ENCODE results near the gene OR51D1.

The OR51D1 gene

GRCh38 chr11:4645974-4646373, 8.7 kb downstream of the OR51D1 start:
- no peak for DNase-seq (ENCODE audit: low read depth in 2 of 2)

DNA sequence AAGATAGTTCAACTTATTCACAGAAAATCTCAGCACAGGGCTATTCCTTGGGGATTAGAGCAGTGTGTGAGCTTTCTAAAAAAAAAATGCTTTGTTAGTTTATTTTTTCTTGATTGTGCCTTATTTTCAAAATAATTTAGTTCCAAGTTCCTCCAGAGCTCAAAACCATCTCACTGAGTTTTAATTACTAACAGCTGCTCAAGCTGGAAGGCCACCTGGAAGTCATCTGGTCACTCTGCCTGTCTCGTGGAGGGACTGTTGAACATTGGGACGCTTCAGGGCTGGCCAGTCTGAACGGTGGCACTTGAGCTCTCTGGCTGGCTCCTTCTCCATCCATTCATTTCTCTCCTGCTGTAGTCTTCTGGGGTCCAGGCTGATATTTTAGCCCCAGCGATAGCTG, 10.5 kb downstream of the OR51D1 start:
- no peak for DNase-seq (ENCODE audit: low read depth in 2 of 2)

DNA sequence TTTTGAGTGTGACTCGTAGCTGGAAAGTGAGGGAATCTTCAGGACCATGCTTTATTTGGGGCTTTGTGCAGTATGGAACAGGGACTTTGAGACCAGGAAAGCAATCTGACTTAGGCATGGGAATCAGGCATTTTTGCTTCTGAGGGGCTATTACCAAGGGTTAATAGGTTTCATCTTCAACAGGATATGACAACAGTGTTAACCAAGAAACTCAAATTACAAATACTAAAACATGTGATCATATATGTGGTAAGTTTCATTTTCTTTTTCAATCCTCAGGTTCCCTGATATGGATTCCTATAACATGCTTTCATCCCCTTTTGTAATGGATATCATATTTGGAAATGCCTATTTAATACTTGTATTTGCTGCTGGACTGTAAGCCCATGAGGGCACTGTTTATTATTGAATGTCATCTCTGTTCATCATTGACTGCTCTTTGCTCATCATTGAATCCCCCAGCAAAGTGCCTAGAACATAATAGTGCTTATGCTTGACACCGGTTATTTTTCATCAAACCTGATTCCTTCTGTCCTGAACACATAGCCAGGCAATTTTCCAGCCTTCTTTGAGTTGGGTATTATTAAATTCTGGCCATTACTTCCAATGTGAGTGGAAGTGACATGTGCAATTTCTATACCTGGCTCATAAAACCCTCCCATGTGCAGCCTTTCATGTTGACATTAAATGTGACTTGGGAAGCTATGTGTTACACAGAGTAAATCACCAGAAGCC, 17.5 kb downstream of the OR51D1 start:
- no peak for DNase-seq (ENCODE audit: low read depth in 2 of 2)

DNA sequence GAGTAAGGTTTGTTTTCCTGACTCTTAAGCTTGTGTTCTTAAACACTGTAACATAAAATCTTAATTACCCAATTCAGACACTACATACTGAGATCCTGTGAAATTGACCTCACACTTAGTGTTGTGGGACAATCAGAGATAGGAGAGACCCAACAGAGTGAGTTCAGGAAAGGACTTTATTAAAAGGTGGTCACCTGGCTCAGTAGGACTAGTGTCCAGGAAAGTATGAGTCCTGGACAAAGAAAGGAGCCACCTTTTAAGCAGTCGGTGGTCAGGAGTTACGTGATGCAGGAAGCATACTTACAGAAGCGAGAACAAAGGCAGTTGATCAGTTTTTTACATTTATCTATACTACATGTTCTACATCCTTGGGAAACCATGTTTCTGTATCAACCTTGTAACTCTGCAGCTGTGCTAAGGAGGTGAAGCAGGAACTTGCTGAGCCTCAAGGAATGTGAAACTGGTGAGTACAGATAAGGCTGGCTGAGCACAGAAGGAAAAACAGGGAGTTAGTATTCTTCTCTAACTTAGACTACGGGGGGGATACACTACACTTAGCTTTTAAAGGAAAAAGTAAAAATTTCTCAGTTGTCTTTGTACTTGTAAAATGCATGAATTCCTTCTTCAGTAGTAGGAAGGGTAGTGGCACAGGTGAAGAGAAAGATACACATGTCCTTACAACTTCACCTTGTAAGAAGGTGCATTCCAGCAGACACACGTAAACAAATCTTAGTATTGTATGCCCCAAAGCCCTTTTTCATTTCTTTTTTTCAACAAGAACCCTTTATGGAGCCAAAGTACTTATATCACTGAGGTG, 21.6 kb downstream of the OR51D1 start:
- no peak for DNase-seq (ENCODE audit: low read depth in 2 of 2)

GRCh38 chr11:4662876-4663275, 25.6 kb downstream of the OR51D1 start:
- no peak for DNase-seq (ENCODE audit: low read depth in 2 of 2)

DNA sequence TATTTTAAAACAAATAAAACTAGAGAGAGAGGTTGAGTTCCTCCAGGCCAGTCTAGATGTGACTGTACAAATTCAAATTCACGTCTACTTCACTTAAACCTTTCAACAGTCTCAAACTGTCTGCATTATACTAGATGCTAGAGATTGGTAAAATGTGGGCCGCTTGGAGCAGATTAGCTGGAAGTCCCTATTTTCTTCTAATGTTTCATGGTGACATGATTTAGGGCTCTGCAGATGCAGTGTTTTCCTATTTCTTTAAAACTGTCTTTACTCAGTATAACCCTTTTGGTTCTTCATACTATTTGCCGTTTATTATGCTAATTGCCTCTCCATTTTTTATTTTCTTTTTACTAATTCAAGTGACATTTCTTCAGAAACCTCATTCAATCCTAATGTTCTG, 26.9 kb downstream of the OR51D1 start:
- no peak for DNase-seq (ENCODE audit: low read depth in 2 of 2)

DNA sequence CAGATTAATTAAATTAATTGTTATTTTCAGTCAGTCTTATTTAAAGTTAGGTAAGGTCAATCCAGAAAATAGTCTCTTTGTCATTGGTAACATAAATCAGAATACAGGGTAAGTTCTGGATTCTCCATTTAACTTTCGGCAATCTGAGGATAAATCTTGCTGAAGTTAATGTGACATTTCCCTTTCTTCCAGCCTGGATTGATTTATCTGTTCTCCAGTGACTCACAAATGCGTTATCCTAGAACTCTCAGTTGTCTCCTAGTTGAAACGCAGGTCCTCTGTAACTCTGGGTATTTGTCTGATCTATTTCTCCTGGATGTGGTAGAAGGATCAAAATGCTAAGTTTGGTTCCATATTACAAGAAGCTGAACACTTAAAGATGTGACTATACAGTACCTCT, 27.5 kb downstream of the OR51D1 start:
- DNase-seq (ENCODE audit: low read depth in 2 of 2): no peak

DNA sequence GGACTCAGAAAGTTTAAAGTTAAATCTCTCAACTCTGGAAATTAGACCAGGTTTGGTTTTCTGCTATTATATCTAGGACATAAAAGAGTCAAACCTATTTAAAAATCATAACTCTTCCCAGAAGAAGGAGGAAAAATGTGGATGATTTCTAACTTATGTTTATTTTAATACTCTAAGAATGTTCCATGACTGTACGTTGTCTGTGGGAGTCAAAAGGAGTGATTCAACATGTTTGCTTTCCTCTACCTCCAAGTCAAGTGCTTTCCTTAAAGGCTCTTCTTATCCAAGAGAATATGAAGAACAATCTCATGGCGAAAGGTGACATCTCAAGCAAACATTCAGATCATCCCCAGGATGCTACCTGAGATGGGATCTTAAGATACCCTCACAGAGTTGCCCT, 28.1 kb downstream of the OR51D1 start:
- DNase-seq (ENCODE audit: low read depth in 2 of 2): no peak

DNA sequence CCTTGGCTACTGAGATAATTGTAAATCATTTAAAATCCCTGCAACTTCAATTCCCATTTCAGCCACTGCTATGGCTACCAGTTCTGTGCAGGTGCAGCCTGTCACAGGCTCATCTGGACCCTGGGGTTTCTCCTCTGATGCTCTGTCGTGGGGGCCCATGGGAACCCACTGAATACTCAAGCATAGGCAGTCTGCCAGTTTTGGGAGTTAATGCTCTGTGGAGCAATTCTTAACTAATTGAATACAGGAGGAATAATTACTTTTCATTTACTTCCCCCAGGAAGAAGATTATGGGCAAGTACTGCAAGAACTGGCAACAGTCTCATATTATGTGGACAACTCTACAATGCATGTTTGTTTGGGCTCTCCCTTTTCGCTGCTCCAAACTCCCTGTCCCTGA, 34.5 kb downstream of the OR51D1 start:
- DNase-seq (ENCODE audit: low read depth in 2 of 2): no peak

GRCh38 chr11:4672470-4672869, 35.2 kb downstream of the OR51D1 start:
- peak in 1 of 2 experiments; percentile 11 for DNase-seq (ENCODE audit: low read depth in 2 of 2)

DNA sequence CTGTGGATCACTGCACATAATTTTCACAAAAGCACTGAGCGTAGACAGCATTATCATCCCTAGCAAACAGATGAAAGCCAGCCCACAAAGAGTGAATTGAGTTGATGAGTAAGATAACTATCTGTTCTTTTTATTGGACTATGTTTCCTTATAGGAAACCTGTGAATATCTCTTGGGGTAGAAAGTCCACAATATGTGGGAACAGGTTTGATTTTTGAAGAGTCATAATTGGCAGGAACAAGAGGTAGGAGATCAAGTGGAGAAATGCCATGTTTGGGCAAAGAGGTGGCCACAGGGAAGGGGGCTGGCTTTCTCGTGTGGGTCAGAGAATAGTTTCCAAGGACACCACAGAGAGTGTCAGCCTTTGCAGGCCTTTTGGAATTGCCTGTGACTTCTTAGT, 36.5 kb downstream of the OR51D1 start:
- DNase-seq (ENCODE audit: low read depth in 2 of 2): no peak

DNA sequence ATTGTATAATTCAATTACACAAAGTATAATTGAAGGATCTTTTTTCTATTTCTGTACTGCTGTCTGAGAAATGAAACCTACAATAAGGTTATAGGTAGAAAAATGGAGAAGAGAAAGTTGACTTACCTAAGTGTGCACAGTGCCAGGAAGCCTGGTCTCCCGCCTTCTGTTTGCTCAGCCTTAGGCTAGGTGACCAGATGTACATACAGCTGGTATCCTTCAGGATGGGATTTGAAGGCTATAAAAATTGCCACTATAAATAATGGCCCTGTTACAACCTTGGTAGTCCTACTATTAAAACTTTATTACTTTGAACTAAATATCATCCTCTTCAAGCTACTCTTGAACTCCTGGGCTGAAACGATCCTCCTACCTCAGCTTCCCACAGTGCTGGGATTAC, 40.7 kb downstream of the OR51D1 start:
- no peak for DNase-seq (ENCODE audit: low read depth in 2 of 2)

DNA sequence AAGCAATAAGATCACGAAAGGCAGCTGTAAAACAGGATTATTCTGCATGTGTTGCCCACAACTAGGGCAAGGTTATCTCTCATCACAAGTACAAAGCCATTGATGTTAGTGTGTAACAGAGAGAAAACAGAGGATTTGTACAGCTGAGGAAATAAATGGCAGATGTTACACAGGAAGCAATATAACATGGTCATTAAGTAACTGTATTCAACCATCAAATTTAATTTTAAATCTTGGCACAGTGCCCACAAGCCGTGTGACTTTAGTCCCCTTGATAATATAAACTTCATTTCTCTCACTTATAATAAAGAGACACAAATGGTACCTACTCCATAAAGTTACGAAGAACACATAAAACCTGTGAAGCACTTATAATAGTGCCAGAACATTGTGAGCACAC, 43.1 kb downstream of the OR51D1 start:
- DNase-seq (ENCODE audit: low read depth in 2 of 2): no peak

- peak; percentile 7 to 20 for DNase-seq (ENCODE audit: low read depth in 2 of 2)
These were observed 45.5 kb downstream of the OR51D1 start for GRCh38 chr11:4682623-4683419.

DNA sequence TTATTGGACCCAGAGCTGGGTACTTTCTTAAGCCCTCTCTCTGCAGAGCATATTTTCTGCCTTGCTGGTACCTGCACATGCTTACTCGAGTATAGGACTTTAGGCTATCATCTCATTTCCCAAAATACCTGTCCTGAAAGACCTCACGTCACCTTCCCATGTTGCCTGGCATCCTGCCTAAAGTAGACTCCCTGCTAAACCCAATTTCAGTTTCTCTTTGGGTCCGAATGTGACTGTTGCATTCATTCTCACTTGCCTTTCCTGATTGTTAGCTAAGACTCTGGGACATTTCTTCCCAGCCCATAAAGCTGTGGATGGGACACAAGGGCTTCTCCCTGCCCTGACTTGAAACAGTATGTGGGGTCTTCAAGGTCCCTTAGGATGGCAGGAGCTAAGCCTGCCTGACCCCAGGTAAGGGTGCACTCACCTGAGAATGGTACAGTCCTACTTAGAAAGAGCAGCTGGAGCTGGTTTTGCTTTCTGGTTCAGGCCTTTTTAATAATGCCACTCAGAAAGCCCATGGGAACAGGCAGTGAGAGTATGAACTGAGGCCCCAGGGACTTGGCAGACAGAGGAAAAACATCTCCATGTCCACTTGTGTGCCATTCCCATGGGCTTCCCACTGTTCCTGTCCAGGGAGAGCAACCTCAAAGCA, 47.5 kb downstream of the OR51D1 start:
- no peak for DNase-seq (ENCODE audit: low read depth in 2 of 2)
